ENCODE measurements around the gene PPP2R2B. TPM values are rescaled to one million over a fixed set of nuclear protein-coding genes. Genes with fewer than 3 reads are reported as not detected.

The PPP2R2B gene
- total RNA-seq, 3 donors from 2014 or later (not counting 1 experiment from before 2014, with no cell fraction given) = 44.9 to 68.3 (median 63.7) TPM

GRCh38 chr5:146695646-146696045, 182.9 kb downstream of the PPP2R2B start:
- Histone ChIP-seq H3K27ac (ENCODE audit: low read length) (no peak overlapping the region), H3K4me3 (ENCODE audit: low read length) (no peak overlapping the region), H3K27me3 (ENCODE audit: control insufficient read depth, insufficient read depth, low read length) (no peaks in the 10 kb centered on the region), H3K9me3 (ENCODE audit: control insufficient read depth, insufficient read depth, low read length) (no peaks in the 10 kb centered on the region), H3K4me1 (ENCODE audit: control insufficient read depth, insufficient read depth, low read length) (no peaks in the 10 kb centered on the region), H3K36me3 (ENCODE audit: control insufficient read depth, insufficient read depth, low read length) (peaks cover 19% of the 10 kb centered on the region)
- Mint-ChIP-seq H3K27ac (no peak overlapping the region), H3K36me3 (peaks cover 19% of the 10 kb centered on the region), H3K9me3 (no peaks in the 10 kb centered on the region), H3K4me3 (no peak overlapping the region), H3K27me3 (ENCODE audit: low read depth in 2 of 2) (no peaks in the 10 kb centered on the region), H3K4me1 (peaks cover 8 to 11% of the 10 kb centered on the region in 2 donors)
- no peak for DNase-seq
- no CpG with 5 or more reads among the region's 1 CpG for WGBS (ENCODE audit: insufficient coverage)
- no peak for ATAC-seq
- no peak for TF ChIP-seq CTCF (IDR thresholded peaks at IDR 0.05)
- intact Hi-C loops (cut with micrococcal nuclease) = no loop called here

- Mint-ChIP-seq H3K9me3 (no peaks in the 10 kb centered on the region), H3K36me3 (peaks cover 22% of the 10 kb centered on the region), H3K27me3 (ENCODE audit: low read depth in 2 of 2) (no peaks in the 10 kb centered on the region), H3K4me1 (peaks cover 0 to 9% of the 10 kb centered on the region in 2 donors), H3K27ac (no peak overlapping the region), H3K4me3 (no peak overlapping the region)
- Histone ChIP-seq H3K4me3 (ENCODE audit: low read length) (no peak overlapping the region), H3K27me3 (ENCODE audit: control insufficient read depth, insufficient read depth, low read length) (no peaks in the 10 kb centered on the region), H3K36me3 (ENCODE audit: control insufficient read depth, insufficient read depth, low read length) (peaks cover 19% of the 10 kb centered on the region), H3K4me1 (ENCODE audit: control insufficient read depth, insufficient read depth, low read length) (no peaks in the 10 kb centered on the region), H3K9me3 (ENCODE audit: control insufficient read depth, insufficient read depth, low read length) (no peaks in the 10 kb centered on the region), H3K27ac (ENCODE audit: low read length) (no peak overlapping the region)
- intact Hi-C loops (cut with micrococcal nuclease) = no loop called here
- DNase-seq (no peak), ATAC-seq (no peak)
- no peak for TF ChIP-seq CTCF (IDR thresholded peaks at IDR 0.05)
- WGBS (ENCODE audit: insufficient coverage) = 97% methylated on average over 6 of the region's 6 CpGs
Observed at GRCh38 chr5:146690880-146691355, 187.6 kb downstream of the PPP2R2B start.

GRCh38 chr5:146687630-146688029, 190.9 kb downstream of the PPP2R2B start:
- no peak overlapping the region for H3K27ac ChIP-seq (ENCODE audit: low read length)
- DNase-seq (no peak), ATAC-seq (no peak)
- H3K36me3 Mint-ChIP-seq = peaks cover 17% of the 10 kb centered on the region
- H3K27ac Mint-ChIP-seq = no peak overlapping the region
- no peak for TF ChIP-seq CTCF (IDR thresholded peaks at IDR 0.05)
- peaks cover 0 to 13% of the 10 kb centered on the region in 2 donors for H3K4me1 Mint-ChIP-seq
- H3K27me3 ChIP-seq (ENCODE audit: control insufficient read depth, insufficient read depth, low read length) = no peaks in the 10 kb centered on the region
- no peaks in the 10 kb centered on the region for H3K9me3 Mint-ChIP-seq
- 93% methylated on average over 2 of the region's 4 CpGs for WGBS (ENCODE audit: insufficient coverage)
- no peak overlapping the region for H3K4me3 Mint-ChIP-seq
- H3K27me3 Mint-ChIP-seq (ENCODE audit: low read depth in 2 of 2) = no peaks in the 10 kb centered on the region
- no peaks in the 10 kb centered on the region for H3K4me1 ChIP-seq (ENCODE audit: control insufficient read depth, insufficient read depth, low read length)
- no peak overlapping the region for H3K4me3 ChIP-seq (ENCODE audit: low read length)
- intact Hi-C loops (cut with micrococcal nuclease) = no loop called here
- no peaks in the 10 kb centered on the region for H3K9me3 ChIP-seq (ENCODE audit: control insufficient read depth, insufficient read depth, low read length)
- peaks cover 19% of the 10 kb centered on the region for H3K36me3 ChIP-seq (ENCODE audit: control insufficient read depth, insufficient read depth, low read length)

GRCh38 chr5:146683861-146684260, 194.7 kb downstream of the PPP2R2B start:
- DNase-seq (no peak), ATAC-seq (no peak)
- H3K9me3 Mint-ChIP-seq = no peaks in the 10 kb centered on the region
- H3K27me3 Mint-ChIP-seq (ENCODE audit: low read depth in 2 of 2) = no peaks in the 10 kb centered on the region
- no peak overlapping the region for H3K4me3 Mint-ChIP-seq
- Histone ChIP-seq H3K4me1 (ENCODE audit: control insufficient read depth, insufficient read depth, low read length) (no peaks in the 10 kb centered on the region), H3K36me3 (ENCODE audit: control insufficient read depth, insufficient read depth, low read length) (peaks cover 7% of the 10 kb centered on the region), H3K4me3 (ENCODE audit: low read length) (no peak overlapping the region), H3K9me3 (ENCODE audit: control insufficient read depth, insufficient read depth, low read length) (no peaks in the 10 kb centered on the region), H3K27ac (ENCODE audit: low read length) (no peak overlapping the region), H3K27me3 (ENCODE audit: control insufficient read depth, insufficient read depth, low read length) (no peaks in the 10 kb centered on the region)
- peaks cover 5% of the 10 kb centered on the region for H3K36me3 Mint-ChIP-seq
- no peak overlapping the region for H3K27ac Mint-ChIP-seq
- WGBS (ENCODE audit: insufficient coverage) = 89% methylated on average over 2 of the region's 5 CpGs
- H3K4me1 Mint-ChIP-seq = peaks cover 0 to 8% of the 10 kb centered on the region in 2 donors
- no peak for TF ChIP-seq CTCF (IDR thresholded peaks at IDR 0.05)
- intact Hi-C loops (cut with micrococcal nuclease) = no loop called here

All from natural killer cell (primary cell).